Osteocyte (in vitro differentiated cells): ENCODE results near the gene PHGDH. TPM values are rescaled to one million over a fixed set of nuclear protein-coding genes. Genes with fewer than 3 reads are reported as not detected.

Experiments
- DNase-seq: peaks from one replicate; pipeline ENCODE4 v3.0.0; 2021; ENCODE audit warnings: mixed read lengths; ENCODE audit not compliant: unreplicated experiment; ENCODE audit errors: extremely low spot score
- H3K27ac Mint-ChIP-seq: one replicate; pipeline ENCODE4 v1.8.0; 2021; ENCODE audit warnings: mild to moderate bottlenecking, mixed read lengths; ENCODE audit not compliant: unreplicated experiment
- H3K27me3 Mint-ChIP-seq: one replicate; pipeline ENCODE4 v1.8.0; 2021; ENCODE audit warnings: mixed read lengths; ENCODE audit not compliant: unreplicated experiment
- H3K36me3 Mint-ChIP-seq: one replicate; pipeline ENCODE4 v1.8.0; 2021; ENCODE audit warnings: mixed read lengths; ENCODE audit not compliant: unreplicated experiment
- H3K4me1 Mint-ChIP-seq: one replicate; pipeline ENCODE4 v1.8.0; 2021; ENCODE audit warnings: mixed read lengths; ENCODE audit not compliant: unreplicated experiment
- H3K4me3 Mint-ChIP-seq: one replicate; pipeline ENCODE4 v1.8.0; 2021; ENCODE audit warnings: mild to moderate bottlenecking, moderate library complexity, mixed read lengths; ENCODE audit not compliant: unreplicated experiment
- H3K9me3 Mint-ChIP-seq: one replicate; pipeline ENCODE4 v1.8.0; 2021; ENCODE audit warnings: mixed read lengths; ENCODE audit not compliant: unreplicated experiment
- CTCF ChIP-seq: fragments of 200-600 bp; sonication (generic); IDR thresholded peaks from 2 replicates; pipeline ENCODE4 v1.5.0; 2021; ENCODE audit warnings: antibody characterized with exemption, mild to moderate bottlenecking, moderate library complexity
- total RNA-seq: library from RNA; stranded (reverse); gene quantifications from 2 replicates; pipeline ENCODE4 v1.2.1, GENCODE V29; 2021

Gene PHGDH
- total RNA-seq, 1 donor from 2014 or later, result 271 TPM

GRCh38 chr1:119729044-119729443, 17.3 kb downstream of the PHGDH start:
- Mint-ChIP-seq H3K4me3 (no peak overlapping the region), H3K36me3 (peaks cover 71% of the 10 kb centered on the region), H3K27ac (no peak overlapping the region), H3K4me1 (no peaks in the 10 kb centered on the region), H3K27me3 (no peaks in the 10 kb centered on the region), H3K9me3 (no peaks in the 10 kb centered on the region)
- DNase-seq, result no peak
- TF ChIP-seq CTCF, result no peak

DNA sequence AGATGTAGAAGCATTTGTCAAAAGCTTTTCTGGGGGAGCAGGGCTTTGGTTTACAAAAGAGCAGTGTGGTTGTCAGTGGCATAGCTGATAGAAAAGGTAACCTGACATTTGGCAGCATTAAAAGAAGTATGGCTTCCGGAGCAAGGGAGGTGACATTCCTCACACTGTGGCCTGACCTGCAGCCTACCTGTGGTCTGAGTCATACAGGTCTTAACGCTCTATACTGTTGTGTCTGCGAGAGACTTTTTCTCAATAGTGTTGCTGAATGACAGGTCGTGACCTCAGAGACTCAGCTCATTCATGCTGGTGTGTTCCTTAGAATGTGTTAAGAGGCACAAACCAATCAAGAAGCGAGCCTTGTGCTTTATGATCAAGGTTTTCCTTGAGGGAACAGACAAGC, 19.3 kb downstream of the PHGDH start:
- no peak overlapping the region for H3K4me3 Mint-ChIP-seq
- TF ChIP-seq CTCF, result no peak
- no peaks in the 10 kb centered on the region for H3K4me1 Mint-ChIP-seq
- no peaks in the 10 kb centered on the region for H3K9me3 Mint-ChIP-seq
- peaks cover 75% of the 10 kb centered on the region for H3K36me3 Mint-ChIP-seq
- H3K27me3 Mint-ChIP-seq, result no peaks in the 10 kb centered on the region
- DNase-seq, result no peak
- no peak overlapping the region for H3K27ac Mint-ChIP-seq

DNA sequence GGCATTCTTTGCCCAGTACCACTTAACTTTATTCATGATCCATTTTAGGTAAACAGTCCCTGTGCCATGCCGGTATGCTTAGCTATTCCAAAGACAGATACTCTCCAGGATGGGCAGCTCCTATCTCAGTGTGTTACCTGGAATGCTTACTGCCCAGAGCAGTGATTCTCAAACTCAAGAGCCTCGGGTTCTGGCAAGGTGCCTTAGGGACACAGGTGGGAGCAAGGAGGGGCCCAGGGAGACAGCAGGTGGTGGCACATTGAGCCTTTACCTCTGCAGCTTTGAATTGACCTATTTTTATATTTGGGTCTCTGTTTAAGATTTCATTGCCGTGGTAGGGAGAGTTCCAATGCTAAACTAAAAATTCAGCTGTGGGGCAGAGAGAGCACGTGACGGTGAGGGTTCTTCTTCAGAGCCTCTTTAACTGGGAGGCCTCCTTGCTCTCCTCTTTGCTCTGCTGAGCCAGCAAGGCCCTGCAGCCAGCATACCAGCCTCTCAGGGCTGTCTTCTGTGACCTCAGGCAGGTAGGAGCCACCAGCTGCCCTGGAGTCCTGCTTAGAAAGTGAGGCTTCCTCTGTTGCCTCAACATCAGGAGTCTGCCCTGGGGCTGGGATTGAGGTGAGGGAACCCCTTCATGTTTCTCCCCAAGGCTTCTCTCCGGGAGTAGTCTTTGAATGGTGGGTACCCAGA, 20.2 kb downstream of the PHGDH start:
- DNase-seq, result no peak
- no peaks in the 10 kb centered on the region for H3K27me3 Mint-ChIP-seq
- no peak overlapping the region for H3K27ac Mint-ChIP-seq
- no peaks in the 10 kb centered on the region for H3K9me3 Mint-ChIP-seq
- no peak for TF ChIP-seq CTCF
- H3K36me3 Mint-ChIP-seq, result peaks cover 74% of the 10 kb centered on the region
- no peak overlapping the region for H3K4me3 Mint-ChIP-seq
- no peaks in the 10 kb centered on the region for H3K4me1 Mint-ChIP-seq

DNA sequence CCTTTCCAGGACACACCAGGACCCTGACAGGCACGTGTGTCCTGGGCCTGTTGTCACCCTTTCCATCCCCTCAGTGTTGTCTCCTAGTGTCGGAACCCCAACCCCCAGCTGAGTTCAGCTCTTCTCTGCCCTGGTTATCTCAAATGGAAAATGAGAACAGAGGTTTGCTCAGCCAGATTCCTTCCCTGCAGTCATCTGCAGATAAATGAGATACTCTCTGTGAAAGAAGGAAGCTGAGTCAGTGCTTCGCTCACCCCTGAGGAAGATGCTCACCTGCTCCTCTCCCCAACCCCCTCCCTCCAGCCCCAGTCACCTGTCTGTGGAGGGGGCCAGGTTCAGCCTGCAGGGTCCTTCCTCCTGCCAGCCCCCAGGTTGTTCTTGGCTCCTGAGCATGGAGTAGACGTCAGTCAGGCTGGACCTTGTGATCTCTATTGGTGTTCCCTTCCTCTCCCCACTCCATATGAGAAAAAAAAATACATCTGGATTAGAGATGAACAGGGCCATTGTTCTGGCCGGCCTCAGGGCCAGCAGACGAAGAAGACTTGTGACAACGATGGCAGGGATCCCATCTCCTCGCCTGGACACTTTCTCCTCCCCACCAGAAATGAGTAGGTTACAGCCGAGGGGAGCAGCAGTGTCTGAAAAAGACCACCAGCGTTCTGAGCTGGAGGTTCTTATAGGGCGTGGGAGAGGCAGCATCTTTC, 20.9 kb downstream of the PHGDH start:
- no peak for DNase-seq
- no peaks in the 10 kb centered on the region for H3K27me3 Mint-ChIP-seq
- peaks cover 73% of the 10 kb centered on the region for H3K36me3 Mint-ChIP-seq
- no peak overlapping the region for H3K27ac Mint-ChIP-seq
- no peak for TF ChIP-seq CTCF
- no peaks in the 10 kb centered on the region for H3K9me3 Mint-ChIP-seq
- H3K4me3 Mint-ChIP-seq, result no peak overlapping the region
- peaks cover 1% of the 10 kb centered on the region for H3K4me1 Mint-ChIP-seq

DNA sequence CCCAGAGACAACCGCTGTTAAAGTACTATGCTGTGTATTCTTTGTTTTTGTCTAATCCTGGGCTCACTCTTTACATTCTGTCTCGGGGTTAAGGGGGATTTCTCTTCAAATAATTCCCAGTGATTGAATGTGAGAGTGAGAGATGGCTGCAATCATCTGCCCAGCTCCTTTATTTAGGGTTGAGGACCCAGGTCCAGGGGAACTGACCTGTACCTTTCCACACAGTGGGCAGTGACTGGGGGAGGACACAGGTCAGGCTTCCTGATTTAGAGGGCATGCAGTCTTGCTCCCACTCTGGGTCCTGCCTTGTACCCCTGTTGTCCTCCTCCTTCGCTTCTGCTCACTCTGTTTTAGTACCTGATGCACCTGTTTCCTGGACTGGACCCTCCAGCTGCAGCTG, 22.0 kb downstream of the PHGDH start:
- no peaks in the 10 kb centered on the region for H3K27me3 Mint-ChIP-seq
- no peak overlapping the region for H3K27ac Mint-ChIP-seq
- peaks cover 1% of the 10 kb centered on the region for H3K4me1 Mint-ChIP-seq
- H3K4me3 Mint-ChIP-seq, result no peak overlapping the region
- H3K9me3 Mint-ChIP-seq, result no peaks in the 10 kb centered on the region
- no peak for TF ChIP-seq CTCF
- no peak for DNase-seq
- peaks cover 72% of the 10 kb centered on the region for H3K36me3 Mint-ChIP-seq
